NOMO-1 treated with dmso at 0.1 percent for 144 hours (cell line): ENCODE results near the gene LCA5.
"Not testable (repeated sequence)": the region's sequence is repeated elsewhere in the genome, so short reads cannot be mapped to it uniquely, and the experiment has no call there.

ENCODE experiments used
- DNase-seq: peaks from one replicate; lab custom pipeline; 2025; ENCODE audit not compliant: unreplicated experiment; lab: John Stamatoyannopoulos, UW

The LCA5 gene

DNA sequence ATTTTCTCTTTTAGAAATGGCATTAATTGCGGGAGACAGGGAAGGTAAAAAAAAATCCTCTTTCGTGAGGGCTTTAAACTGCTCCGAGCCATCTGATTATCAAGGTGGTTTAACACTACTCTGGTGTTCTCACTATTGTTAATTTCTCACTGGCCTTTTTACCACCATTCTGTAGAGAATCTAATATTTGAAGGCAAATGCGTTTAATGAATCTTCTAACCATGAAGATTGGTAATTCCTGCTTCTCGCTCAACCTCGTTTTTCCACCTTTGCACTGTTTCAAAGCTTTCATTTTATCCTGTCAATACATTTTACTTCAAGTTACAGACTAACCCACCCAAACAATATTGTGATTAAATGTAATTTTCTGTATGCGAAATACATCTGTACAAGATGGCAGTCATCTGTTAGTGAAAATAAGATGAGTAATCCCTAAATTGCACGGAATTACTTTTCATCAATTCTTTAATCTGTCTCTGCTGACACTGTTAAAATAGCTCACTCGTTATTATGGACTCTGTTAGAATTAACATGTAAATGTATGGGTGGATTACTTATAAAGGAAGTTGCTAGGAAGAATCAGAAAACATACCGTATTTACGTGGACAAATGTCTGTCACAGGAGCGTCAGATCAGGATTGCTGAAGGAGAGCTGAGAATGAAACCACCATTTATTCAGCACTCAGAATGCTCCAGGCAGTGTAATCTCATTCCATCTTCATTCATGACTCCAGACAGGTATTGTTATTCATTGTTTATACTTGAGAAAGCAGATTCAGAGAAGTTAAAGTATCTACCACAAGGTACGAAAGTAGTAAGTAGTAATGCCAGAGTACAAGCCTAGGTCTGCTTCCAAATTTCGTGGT, 1.1 kb upstream of the LCA5 start:
- DNase-seq, result no peak

DNA sequence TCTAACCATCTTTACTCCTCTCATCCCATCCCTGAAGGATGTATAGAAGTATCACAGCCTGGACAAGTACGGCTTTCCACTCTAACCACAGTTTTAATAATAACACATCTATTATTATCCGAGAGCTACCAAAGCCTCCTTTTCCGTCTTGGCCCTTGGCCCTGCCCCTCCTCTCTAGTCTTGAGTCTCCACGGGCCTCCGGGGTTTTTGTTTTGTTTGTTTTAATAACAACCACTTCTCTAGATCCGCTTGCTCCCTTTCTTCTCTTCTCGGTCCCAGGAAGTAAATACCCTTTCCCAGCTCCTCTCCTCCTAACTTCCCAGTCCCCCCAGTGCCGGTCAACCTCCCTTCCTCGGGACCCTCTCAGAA, 661 bp downstream of the LCA5 start:
- no peak for DNase-seq

DNA sequence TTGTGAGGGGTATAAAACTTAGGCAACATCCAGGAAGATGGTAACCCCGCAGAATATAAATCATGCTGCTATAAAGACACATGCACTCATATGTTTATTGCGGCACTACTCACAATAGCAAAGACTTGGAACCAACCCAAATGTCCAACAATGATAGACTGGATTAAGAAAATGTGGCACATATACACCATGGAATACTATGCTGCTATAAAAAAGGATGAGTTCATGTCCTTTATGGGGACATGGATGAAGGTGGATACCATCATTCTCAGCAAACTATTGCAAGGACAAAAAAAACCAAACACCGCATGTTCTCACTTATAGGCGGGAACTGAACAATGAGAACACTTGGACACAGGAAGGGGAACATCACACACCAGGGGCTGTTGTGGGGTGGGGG, 7.7 kb downstream of the LCA5 start:
- not testable (repeated sequence) for DNase-seq

DNA sequence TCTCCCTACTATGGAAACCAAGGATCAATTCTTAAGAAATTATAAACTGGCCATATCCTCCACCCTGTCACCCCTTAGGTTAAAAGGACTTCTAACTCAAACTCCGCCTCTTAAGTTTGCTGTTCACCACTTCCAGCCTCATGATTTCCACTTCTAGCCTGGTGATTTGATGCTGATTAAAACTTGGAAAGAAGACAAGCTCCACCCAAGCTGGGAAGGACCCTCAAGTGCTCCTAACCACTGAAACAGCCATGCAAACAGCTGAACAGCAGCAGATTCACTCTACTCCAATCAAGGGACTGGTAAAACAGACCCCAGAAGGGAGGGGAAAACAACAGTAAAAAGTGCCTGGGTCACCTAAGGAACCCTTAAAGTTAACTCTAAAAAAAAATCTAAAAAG, 10.3 kb downstream of the LCA5 start:
- no peak for DNase-seq

DNA sequence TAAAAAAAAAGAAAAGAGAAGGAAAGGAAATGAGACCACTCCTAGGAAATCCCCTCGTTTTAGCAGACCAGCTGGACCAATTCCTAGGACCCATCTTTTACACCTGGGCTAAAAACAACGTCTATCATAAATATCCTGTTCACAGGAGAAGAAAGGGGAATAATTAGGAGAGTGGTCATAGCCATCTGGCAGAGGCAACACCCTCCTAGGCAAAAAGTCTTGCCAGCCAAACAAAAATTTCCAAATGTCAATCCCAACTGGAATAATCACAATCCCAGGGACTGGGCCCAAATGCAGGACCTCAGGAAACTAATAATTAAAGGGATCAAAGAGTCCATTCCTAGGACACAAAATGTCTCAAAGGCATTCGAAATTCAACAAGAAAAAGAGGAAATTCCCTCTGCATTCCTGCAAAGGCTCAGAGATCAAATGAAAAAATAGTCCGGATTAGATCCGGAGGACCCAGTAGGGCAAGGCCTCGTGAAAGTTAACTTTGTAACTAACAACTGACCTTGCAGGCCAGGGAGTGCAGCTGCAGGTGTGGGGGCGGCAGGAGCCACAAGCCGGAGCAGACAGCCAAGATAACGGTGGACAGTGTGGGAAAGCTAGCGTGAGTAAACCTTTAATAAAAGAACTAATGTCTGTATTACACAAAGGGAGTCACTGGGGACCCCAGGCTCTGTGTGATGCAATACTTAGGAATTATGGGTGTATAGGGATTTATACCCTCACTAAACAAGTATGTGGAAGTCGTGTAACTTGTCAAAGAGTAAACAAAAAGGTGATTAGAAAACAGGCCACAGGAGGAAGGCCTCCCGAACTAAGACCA, 11.7 kb downstream of the LCA5 start:
- DNase-seq, result no peak

DNA sequence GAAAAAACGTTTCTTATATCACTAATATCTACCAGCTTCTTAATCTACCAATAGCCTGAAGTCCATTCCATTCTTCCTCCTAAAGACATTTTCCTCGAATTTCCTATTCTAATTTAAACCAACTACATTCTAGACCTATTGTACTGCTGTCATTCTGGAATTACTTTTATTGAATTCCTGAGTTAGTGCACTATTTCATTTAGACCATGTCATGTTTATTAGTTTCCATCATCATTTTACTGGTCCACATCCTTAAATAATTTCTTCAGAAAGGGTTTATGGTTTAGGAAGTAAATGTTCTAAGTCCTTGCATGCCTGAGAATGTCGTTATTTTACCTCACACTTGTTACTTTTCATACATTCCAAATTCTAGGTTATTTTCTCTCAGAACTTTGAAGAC, 13.2 kb downstream of the LCA5 start:
- DNase-seq, result no peak

DNA sequence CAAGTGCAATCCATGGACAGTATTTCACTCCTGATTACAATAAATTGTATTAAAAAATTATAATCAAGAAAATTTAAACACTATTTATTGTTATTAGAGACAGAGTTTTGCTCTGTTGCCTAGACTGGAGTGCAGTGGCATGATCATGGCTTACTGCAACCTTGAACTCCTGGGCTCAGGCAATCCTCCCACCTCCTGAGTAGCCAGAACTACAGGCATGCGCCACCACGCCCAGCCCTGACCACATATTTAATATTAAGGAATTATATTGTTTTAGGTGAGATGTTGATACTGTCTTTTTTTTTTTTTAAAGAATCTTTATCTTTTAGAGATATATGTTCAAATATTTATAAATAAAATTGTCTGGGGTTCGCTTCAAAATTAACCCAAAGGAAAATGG, 14.6 kb downstream of the LCA5 start:
- no peak for DNase-seq

DNA sequence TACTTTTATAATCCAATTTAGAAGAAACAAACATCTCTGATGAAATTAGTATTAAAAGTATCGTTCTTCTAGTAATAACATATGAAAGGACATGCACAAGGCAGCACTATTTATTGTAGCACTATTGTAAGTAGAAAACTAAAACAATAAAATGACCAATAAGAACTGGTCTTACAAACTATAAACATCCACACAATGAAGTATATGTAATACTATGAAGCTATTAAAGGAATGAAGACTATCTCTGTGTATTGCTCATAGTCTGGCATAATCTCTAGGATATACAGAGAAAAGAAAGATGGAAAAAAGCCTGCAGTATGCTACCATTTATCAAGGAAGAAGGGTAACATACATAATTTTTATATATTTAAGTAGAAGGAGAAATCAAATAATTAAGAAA, 16.7 kb downstream of the LCA5 start:
- no peak for DNase-seq

DNA sequence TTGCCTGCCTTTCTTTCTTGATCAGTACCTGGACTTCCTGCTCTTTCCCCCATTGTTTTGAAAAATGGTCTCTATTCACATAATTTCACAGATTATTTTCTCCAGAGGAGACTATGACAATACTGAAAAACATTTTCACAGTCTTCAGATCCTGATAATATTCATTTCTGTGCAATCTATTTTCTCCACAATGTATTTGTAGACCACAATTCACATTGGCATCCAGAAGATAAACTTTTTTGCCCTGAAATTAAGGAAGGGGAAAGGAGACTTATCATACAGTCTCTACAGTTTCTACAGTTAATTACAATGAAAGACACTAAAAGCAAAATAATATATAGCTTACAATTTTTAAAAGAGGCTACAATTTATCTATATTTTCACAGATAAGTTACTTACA, 18.4 kb downstream of the LCA5 start:
- no peak for DNase-seq

DNA sequence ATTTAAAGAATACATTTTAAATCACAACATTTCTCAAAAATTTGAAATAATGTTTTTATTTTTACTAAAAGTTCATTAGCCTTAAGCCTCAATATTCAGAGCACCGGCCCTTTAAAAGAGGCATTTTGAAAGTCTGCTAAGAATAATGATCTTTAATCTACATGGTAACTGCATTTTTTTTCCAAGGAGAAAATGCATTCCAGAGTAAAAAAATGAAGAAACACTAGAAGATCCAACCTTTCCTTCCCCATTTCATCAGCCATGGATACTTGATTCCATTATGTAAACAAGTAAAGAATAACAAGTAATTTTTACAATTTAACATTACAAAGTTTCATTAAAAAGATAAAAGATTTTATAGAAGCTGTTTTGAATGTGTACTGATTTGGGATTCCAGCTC, 21.8 kb downstream of the LCA5 start:
- no peak for DNase-seq

DNA sequence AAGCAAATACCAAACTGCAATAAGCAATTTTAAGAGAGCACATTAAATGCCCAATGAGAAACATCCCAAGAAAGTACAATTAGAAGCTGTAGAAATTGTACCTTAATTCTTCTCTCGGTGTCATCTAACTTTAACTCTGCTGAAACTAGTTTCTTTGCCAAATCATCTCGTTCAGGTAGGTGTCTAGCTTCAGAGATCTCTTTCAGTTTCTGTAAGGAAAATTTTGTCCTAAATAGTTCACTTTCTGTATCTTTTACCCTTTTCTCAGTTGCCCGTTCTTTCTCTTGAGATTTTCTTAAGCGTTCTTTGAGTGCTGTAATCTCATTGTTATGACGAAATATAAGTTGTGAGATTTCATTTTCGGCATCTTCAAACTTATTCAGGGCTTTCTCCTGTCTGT, 24.1 kb downstream of the LCA5 start:
- no peak for DNase-seq

DNA sequence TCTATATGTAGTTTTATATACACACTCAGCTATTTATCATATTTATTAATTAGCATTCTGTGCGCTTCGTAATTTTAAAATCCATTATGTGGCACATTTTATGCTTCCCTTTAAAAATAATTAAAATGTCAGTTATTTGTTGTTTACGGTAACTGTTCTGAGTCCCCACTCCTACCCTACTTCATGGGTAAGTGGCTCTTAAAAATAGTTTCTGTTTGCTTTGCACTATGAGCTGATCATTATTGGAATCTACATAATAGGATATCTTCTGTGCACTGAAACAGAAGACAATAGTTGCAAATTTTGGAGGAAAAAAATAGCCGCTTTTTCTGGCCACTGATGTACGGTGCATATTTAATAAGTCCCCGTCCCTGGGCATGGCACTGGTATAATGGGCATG, 25.2 kb downstream of the LCA5 start:
- DNase-seq, result no peak

DNA sequence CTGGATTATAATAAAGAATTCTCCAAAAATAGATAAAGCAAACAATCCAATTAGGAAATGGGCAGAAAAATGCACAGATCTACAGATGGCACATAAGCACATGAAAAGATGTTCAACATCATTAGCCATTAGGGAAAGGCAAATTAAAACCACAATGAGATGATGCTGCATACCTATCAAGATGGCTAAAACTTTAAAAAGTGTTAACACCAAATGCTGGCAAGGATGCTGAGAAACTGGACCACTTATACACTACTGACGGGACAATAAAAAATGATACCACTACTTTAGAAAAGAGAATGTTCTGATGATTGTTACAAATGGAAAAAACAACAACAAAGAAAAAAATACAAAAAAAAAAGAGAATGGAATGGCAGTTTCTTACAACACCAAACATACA, 26.5 kb downstream of the LCA5 start:
- no peak for DNase-seq

DNA sequence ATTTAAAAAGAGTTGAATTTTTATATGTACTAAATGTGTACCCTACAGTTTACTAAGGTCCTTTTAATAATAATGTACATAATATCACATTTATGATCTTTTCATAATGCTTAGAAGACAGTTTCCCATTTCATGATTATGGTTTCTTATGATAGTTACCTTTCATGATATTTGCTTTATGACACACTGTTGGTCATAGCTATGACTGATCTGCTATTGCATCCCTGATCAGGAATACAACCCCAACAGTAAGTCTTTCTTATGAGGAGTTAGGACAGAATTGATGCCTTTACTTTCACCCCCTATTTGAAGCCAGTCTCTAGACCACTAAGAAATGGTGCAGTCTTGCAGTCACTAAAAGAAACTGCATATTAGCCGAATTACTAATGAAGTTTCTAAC, 31.0 kb downstream of the LCA5 start:
- DNase-seq, result no peak

DNA sequence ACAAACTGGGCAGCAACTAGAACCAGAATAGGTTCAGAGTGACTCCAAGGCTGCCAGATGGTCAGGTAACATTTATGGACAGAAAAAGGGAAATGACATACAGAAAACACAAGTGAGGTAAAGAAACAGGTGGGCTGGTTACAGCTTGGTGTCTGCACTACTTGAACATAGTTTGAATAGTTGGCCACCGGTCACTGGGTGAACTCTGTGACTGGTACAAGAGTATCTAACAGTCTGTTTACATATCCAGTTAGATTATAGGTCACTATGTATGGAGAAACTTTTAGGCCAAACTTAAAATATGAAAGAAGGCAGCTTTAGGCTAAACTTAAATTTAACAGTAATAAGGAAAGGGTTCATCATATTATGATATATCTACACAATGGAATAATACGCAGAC, 32.9 kb downstream of the LCA5 start:
- DNase-seq, result no peak

DNA sequence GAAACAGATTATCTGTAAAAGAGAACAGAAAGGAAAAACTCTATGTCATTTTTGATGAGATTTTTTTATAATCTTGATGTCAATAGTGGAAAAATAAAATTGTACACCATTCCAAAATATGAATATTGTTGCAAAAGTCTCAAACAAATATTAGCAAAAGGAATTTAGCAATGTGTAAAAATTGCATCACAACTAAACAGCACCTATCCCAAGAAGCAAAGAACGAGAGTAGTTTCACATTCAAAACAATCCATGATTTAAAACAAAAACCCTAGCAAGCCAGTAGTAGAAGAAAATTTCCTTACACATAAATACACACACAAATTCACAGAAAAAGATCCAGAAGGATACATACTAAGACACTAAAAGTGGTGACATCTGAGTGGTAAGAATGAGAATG, 38.4 kb downstream of the LCA5 start:
- DNase-seq, result no peak

DNA sequence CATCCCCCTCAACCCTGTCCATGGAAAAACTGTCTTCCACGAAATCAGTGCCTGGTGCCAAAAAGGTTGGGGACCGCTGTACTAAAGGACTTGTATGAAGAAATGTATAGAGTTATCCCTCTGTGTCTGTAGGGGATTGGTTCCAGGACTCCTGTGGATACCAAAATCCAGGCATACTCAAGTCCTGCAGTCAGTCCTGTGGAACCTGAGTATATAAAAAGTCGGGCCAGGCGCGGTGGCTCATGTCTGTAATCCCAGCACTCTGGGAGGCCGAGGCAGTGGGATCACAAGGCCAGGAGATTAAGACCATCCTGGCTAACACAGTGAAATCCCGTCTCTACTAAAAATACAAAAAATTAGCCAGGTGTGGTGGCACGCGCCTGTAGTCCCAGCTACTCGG, 42.0 kb downstream of the LCA5 start:
- no peak for DNase-seq

DNA sequence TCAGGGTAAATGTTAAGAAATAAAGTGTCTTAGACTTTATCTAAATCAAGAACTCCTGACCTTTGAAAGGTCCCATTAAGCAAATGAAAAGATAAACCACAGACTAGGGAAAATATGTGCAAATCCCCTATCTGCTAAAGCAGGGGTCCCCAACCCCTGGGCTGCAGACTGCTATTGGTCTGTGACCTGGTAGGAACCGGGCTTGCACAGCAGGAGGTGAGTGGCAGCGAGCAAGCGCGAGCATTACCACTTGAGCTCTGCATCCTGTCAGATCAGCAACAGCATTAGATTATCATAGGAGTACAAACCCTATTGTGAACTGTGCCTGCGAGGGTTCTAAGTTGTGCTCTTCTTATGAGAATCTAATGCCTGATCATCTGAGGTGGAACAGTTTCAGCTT, 42.4 kb downstream of the LCA5 start:
- DNase-seq, result no peak

DNA sequence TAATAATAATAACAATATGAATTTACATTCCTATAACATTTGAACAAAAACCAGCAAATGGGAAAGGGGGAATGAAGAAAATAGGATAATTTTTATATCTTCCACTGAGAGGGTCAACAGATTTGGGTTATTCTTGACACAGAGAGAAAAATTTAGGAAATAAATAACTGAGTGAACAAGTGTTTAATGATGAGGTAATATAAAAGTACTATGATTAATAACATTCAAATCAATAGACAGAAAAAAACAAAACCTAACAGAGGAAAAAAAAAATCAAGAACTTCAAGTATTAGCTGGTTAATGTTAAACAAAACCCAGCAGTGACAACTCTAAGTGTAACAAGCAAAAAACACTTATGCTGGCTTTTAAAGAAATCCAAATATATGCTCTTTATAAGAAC, 66.5 kb downstream of the LCA5 start:
- DNase-seq, result no peak

DNA sequence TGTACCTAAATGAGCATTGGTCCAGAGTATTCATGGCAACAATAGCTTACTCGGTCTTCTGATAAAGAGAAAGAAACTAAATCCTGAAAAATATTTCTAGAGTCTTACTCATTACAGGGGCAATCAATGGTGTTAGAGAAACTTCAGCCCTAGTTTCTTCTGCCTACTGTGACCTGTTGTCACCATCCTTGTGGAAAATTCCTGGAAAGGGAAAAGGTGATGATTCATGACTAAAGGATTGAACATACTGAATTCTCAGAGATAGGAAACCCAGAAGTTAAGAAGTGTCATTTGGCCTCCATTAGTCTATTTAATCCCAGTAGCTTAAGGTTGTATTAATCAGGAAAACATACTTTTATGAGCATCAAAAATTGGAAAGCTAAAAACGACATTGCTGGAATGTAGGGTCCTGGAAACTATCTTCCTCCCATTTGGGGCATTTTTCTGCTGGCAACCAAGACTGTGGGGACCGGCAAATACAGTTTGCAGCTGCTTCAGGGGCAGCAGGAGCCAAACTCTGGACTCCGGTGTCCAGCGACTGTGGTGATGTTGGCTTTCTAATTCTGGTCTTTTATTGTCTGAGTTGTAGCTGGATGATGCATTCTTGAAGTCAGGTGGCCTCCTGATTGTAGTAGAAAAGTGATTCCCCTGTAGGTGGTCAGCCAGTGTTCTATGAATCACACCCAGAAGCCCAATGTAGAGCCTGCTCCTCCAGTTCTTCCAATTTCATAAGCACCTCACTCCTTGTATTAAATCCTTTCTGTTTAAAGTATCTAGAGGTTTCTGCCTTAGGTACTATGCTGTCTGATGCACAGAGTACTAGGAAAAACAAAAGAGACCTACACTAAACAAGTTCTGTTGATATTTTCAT, 67.6 kb downstream of the LCA5 start:
- no peak for DNase-seq

DNA sequence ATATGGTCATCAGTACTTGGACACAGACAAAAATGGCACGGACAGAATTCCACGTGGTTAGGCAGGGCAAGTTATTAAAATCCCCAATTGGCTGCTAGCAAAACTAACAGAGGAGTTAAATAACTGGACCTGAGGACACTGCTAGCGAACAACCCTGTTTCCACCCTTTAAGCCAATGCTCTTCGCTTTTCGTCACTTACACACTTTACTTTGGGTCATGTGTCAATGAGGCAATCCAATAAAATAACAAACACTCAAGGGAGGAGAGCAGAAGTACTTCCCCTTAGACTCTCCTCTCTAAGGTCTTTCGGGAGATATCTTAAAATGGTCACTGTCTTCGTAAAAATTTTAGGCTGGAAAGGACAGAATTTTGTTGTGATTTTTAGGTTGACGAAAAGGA, 68.6 kb downstream of the LCA5 start:
- peak; percentile 28 for DNase-seq

DNA sequence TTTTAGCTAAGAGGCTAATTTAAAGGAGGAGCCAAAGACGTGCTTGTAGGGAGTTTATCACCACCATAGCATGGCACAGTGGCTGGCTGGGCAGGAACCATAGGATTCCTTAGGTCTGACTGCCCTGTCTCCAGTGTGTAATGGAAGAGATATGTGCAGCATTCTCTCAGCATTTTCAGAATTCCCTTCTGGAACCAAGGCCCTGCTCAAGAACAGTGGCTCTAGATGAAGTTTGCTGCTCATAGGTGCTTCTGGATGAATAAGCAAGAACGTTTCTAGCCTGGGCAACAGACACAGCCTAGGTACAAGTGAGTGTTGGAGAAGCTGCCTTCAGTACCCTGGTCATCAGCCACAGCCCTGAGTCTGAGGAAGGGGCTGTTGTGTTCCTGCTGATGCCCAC, 69.1 kb downstream of the LCA5 start:
- no peak for DNase-seq
